Loucy (cell line): ENCODE results near the gene TIMD4.

Source experiments
- CTCF ChIP-seq: fragments of 200-600 bp; sonication (generic); conservative IDR thresholded peaks from 2 replicates; pipeline ENCODE4 v1.5.1; 2014; ENCODE audit warnings: mild to moderate bottlenecking, antibody characterized with exemption, low read length
- EZH2phosphoT487 ChIP-seq: fragments of 200-600 bp; IDR thresholded peaks from 2 replicates; pipeline ENCODE4 v1.6.1; 2018; ENCODE audit warnings: antibody characterized with exemption, mild to moderate bottlenecking, moderate library complexity, borderline replicate concordance

GRCh38 chr5:156971848-156972525, 9.0 kb upstream of the TIMD4 start:
- no peak for TF ChIP-seq CTCF
- TF ChIP-seq EZH2phosphoT487: no peak
